ENCODE data around the gene WNT2. TPM values are rescaled to one million over a fixed set of nuclear protein-coding genes. Genes with fewer than 3 reads are reported as not detected.

The WNT2 gene
- total and polyA plus RNA-seq, 7 donors = 0.01 to 0.47 (median 0.03) TPM; not detected in 4

DNA sequence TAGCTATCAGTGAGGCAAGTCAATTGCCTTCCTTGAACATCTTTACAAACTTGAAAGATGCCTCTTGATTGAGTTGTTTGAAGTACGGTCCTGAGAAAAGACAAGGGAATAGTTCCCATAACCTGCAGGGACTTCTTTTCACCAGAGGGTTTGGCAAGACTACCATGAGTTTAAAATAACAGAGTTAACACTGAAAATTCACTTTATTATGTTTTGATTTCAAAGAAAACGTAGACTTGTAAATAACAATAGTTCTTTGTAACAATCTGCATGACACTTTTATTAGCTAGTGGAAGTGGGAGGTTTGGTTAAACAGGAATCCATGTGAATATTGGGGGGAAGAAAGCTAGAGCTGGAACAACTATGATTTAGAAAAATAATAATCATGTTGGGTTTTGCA lies 49.5 kb downstream of the WNT2 start:
- DNase-seq = no peak
- no peak for ATAC-seq
- TF ChIP-seq, protein P1, sequence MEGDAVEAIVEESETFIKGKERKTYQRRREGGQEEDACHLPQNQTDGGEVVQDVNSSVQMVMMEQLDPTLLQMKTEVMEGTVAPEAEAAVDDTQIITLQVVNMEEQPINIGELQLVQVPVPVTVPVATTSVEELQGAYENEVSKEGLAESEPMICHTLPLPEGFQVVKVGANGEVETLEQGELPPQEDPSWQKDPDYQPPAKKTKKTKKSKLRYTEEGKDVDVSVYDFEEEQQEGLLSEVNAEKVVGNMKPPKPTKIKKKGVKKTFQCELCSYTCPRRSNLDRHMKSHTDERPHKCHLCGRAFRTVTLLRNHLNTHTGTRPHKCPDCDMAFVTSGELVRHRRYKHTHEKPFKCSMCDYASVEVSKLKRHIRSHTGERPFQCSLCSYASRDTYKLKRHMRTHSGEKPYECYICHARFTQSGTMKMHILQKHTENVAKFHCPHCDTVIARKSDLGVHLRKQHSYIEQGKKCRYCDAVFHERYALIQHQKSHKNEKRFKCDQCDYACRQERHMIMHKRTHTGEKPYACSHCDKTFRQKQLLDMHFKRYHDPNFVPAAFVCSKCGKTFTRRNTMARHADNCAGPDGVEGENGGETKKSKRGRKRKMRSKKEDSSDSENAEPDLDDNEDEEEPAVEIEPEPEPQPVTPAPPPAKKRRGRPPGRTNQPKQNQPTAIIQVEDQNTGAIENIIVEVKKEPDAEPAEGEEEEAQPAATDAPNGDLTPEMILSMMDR (IDR thresholded peaks at IDR 0.05) = no peak
- no peaks in the 10 kb centered on the region for H3K9me3 ChIP-seq
- no peaks in the 10 kb centered on the region for H3K4me1 ChIP-seq
- intact Hi-C loops (cut with DNase I) = no loop called here
- WGBS, 3 donors = 49 to 61% (median 57%) methylated on average over 2 of the region's 2 CpGs
- H3K27ac ChIP-seq = no peak overlapping the region
- H3K36me3 ChIP-seq (ENCODE audit: insufficient read depth in 1 of 2, low read depth in 1 of 2) = no peaks in the 10 kb centered on the region
- H3K27me3 ChIP-seq (ENCODE audit: insufficient read depth in 3 of 3, low read length in 2 of 3) = peaks cover 0 to 1% (median 0%) of the 10 kb centered on the region in 3 donors
- no peak overlapping the region for H3K4me3 ChIP-seq

DNA sequence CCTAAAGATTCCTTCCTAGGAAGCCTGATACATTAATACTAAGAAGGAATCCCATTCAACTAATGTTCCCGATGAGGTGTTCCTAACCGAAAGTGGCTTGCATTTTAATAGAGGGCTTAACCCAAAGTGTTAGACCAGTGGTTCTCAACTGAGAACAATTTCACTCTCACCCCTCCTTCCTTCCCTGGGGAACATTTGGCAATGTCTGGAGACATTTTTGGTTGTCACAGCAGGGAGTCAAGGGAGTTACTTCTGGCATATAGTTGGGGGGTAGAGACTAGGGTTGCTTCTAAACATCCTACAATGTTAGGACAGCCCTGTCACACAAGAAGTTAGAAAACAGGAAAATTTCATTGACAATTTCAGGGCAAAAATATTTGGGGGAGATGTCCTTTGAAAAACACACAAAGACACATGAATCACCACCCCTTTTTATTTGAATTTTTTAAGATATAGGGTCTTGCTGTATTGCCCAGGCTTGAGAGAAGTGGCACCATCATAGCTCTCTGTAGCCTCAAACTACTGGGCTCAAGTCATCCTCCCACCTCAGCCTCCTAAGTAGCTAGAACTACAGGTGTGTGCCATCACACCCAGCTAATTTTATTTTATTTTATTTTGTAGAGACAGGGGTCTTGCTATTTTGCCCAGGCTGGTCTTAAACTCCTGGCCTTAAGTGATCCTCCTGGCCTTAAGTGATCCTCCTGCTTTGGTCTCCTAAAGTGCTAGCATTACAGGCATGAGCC lies 50.7 kb downstream of the WNT2 start:
- H3K9me3 ChIP-seq = no peaks in the 10 kb centered on the region
- WGBS, 3 donors = 91 to 95% (median 93%) methylated on average over 2 of the region's 2 CpGs
- ATAC-seq (no peak), DNase-seq (no peak)
- intact Hi-C loops (cut with DNase I) = no loop called here
- no peaks in the 10 kb centered on the region for H3K36me3 ChIP-seq (ENCODE audit: insufficient read depth in 1 of 2, low read depth in 1 of 2)
- peaks cover 0 to 1% (median 0%) of the 10 kb centered on the region in 3 donors for H3K27me3 ChIP-seq (ENCODE audit: insufficient read depth in 3 of 3, low read length in 2 of 3)
- H3K4me3 ChIP-seq = no peak overlapping the region
- H3K27ac ChIP-seq = no peak overlapping the region
- no peaks in the 10 kb centered on the region for H3K4me1 ChIP-seq
- TF ChIP-seq, protein P1 (IDR thresholded peaks at IDR 0.05) = no peak

DNA sequence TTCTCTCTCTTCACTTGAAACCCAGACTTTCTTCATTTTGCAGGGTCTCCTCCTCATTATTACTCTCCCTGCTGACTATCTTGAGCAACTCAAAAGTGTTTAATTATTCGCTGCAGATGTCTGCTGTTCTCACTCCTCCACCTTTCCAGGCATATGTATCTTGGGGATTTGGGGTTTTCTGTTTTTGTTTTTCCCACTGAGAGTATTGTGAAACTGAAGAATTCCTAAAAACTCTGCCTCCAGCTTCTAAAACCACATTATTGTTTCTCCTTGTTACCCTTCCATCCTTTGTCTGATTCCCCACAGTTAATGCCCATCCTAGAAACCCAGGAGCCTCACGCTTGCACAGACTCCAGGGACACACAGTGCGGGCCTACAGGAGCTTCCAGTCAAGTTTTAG lies 51.3 kb downstream of the WNT2 start:
- Histone ChIP-seq H3K9me3 (no peaks in the 10 kb centered on the region), H3K27ac (no peak overlapping the region), H3K4me1 (no peaks in the 10 kb centered on the region), H3K27me3 (ENCODE audit: insufficient read depth in 3 of 3, low read length in 2 of 3) (peaks cover 0 to 1% (median 0%) of the 10 kb centered on the region in 3 donors), H3K4me3 (no peak overlapping the region), H3K36me3 (ENCODE audit: insufficient read depth in 1 of 2, low read depth in 1 of 2) (no peaks in the 10 kb centered on the region)
- 77 to 89% (median 88%) methylated on average over 3 of the region's 3 CpGs for WGBS, 3 donors
- ATAC-seq (no peak), DNase-seq (no peak)
- TF ChIP-seq, protein P1 (IDR thresholded peaks at IDR 0.05) = no peak
- intact Hi-C loops (cut with DNase I) = no loop called here

DNA sequence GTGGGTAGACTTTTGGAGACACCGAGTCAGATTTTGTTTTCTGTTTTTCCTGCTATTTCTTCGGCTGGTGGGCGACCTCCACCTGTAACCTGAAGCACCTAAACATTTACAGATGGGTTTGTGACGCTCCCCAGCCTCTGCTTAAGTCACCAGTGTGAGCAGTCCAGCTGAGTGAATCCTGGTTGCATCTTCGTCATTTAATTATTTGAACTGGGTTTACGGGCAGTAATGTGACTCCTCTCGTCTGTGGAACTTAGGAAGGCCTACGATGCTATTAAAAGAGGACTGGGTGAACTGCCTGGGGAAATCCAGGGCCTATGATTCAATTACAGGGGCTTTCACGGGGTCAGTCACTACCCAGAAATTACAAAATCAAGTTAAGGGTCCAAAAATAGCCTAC lies 52.5 kb downstream of the WNT2 start:
- Histone ChIP-seq H3K4me1 (no peaks in the 10 kb centered on the region), H3K36me3 (ENCODE audit: insufficient read depth in 1 of 2, low read depth in 1 of 2) (no peaks in the 10 kb centered on the region), H3K9me3 (no peaks in the 10 kb centered on the region), H3K27me3 (ENCODE audit: insufficient read depth in 3 of 3, low read length in 2 of 3) (peaks cover 0 to 1% (median 0%) of the 10 kb centered on the region in 3 donors), H3K27ac (no peak overlapping the region), H3K4me3 (no peak overlapping the region)
- TF ChIP-seq, protein P1 (IDR thresholded peaks at IDR 0.05) = no peak
- WGBS, 3 donors = 64 to 71% (median 69%) methylated on average over 9 of the region's 9 CpGs
- intact Hi-C loops (cut with DNase I) = no loop called here
- ATAC-seq (no peak), DNase-seq (no peak)

DNA sequence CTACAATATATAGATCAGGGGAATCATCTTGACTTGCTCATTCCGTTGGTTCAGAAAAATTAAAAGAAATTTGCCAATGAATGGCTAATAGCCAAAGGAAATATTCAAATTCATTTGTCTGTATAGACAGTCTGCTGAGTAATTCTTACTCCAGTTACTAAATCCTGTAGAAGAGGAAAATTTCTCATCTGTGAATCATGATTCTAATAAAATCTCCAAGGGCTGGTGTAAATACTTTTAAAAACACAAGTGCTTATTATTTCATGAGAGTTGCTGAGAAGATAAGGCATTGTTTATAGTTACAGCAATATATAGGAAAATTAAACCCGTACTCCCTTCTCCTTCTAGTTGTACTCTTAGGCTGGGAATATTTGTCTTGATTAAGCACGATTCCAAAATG lies 53.0 kb downstream of the WNT2 start:
- DNase-seq (no peak), ATAC-seq (no peak)
- H3K9me3 ChIP-seq = no peaks in the 10 kb centered on the region
- intact Hi-C loops (cut with DNase I) = no loop called here
- TF ChIP-seq, protein P1 (IDR thresholded peaks at IDR 0.05) = no peak
- no peaks in the 10 kb centered on the region for H3K36me3 ChIP-seq (ENCODE audit: insufficient read depth in 1 of 2, low read depth in 1 of 2)
- 74 to 88% (median 77%) methylated on average over 3 of the region's 3 CpGs for WGBS, 3 donors
- no peak overlapping the region for H3K4me3 ChIP-seq
- peaks cover 0 to 1% (median 0%) of the 10 kb centered on the region in 3 donors for H3K27me3 ChIP-seq (ENCODE audit: insufficient read depth in 3 of 3, low read length in 2 of 3)
- H3K27ac ChIP-seq = no peak overlapping the region
- no peaks in the 10 kb centered on the region for H3K4me1 ChIP-seq
